A549 treated with Hydrocortisone at 1 μM for 4 hours (cell line): ENCODE data around the gene PARP2. TPM values are rescaled to one million over a fixed set of nuclear protein-coding genes. Genes with fewer than 3 reads are reported as not detected.

Experiments used
- total RNA-seq: library from RNA; stranded (reverse); fragments of 200-300 nt; extraction: Qiagen RNA extraction; gene quantifications from 5 replicates; pipeline ENCODE4 v1.2.3, GENCODE V29; 2022

PARP2 gene, protein sequence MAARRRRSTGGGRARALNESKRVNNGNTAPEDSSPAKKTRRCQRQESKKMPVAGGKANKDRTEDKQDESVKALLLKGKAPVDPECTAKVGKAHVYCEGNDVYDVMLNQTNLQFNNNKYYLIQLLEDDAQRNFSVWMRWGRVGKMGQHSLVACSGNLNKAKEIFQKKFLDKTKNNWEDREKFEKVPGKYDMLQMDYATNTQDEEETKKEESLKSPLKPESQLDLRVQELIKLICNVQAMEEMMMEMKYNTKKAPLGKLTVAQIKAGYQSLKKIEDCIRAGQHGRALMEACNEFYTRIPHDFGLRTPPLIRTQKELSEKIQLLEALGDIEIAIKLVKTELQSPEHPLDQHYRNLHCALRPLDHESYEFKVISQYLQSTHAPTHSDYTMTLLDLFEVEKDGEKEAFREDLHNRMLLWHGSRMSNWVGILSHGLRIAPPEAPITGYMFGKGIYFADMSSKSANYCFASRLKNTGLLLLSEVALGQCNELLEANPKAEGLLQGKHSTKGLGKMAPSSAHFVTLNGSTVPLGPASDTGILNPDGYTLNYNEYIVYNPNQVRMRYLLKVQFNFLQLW
- total RNA-seq, result 17.3 to 24.3 TPM (median 18.7 TPM) in 5 replicates

GRCh38 chr14:20343092-20343861, at the start of gene PARP2:
TSS of gene PARP2 (plus strand) at chr14:20343635. CDS start at chr14:20343642, 7 bp downstream.

GRCh38 chr14:20305265-20306078, 38.0 kb upstream of the PARP2 start, which contains the start of gene TTC5:
TSS of gene TTC5 (minus strand) at chr14:20305951. CDS start at chr14:20305937, 14 bp downstream.

GRCh38 chr14:20332788-20333493, 10.5 kb upstream of the PARP2 start, which contains the start of gene CCNB1IP1:
TSS of gene CCNB1IP1 (minus strand) at chr14:20333279. CDS start at chr14:20316523, 16,756 bp downstream.

Other genes with a start within 250 kb of the PARP2 start
- gene OR4K17, start 232.9 kb upstream of the PARP2 start, total RNA-seq, result not detected in 5 replicates
- gene OR4N5, start 204.8 kb upstream of the PARP2 start, total RNA-seq, result not detected in 5 replicates
- gene OR11G2, start 152.7 kb upstream of the PARP2 start, total RNA-seq, result not detected in 5 replicates
- gene OR11H6, start 119.9 kb upstream of the PARP2 start, total RNA-seq, result not detected in 5 replicates
- not detected in 5 replicates for gene OR11H7, start 114.7 kb upstream of the PARP2 start, total RNA-seq
- not detected in 5 replicates for gene OR11H4, start 104.3 kb upstream of the PARP2 start, total RNA-seq
- gene TTC5, start 37.7 kb upstream of the PARP2 start, total RNA-seq, result 17.3 to 27.1 TPM (median 18.5 TPM) in 5 replicates
- gene CCNB1IP1, start 10.4 kb upstream of the PARP2 start, total RNA-seq, result 37.7 to 46.5 TPM (median 39.4 TPM) in 5 replicates
- gene TEP1, start 69.9 kb downstream of the PARP2 start, total RNA-seq, result 8.2 to 10.7 TPM (median 9.4 TPM) in 5 replicates
- 0.01 TPM in 1 of 5 replicates, not detected in the others for gene KLHL33, start 92.5 kb downstream of the PARP2 start, total RNA-seq
- 24.7 to 28.8 TPM (median 25.7 TPM) in 5 replicates for gene OSGEP, start 111.2 kb downstream of the PARP2 start, total RNA-seq
- gene APEX1, start 111.6 kb downstream of the PARP2 start, total RNA-seq, result 249 to 284 TPM (median 257 TPM) in 5 replicates
- gene PIP4P1, start 117.8 kb downstream of the PARP2 start, total RNA-seq, result 29.0 to 42.3 TPM (median 32.5 TPM) in 5 replicates
- gene PNP, start 125.8 kb downstream of the PARP2 start, total RNA-seq, result 141 to 164 TPM (median 143 TPM) in 5 replicates
- gene RNASE10, start 161.9 kb downstream of the PARP2 start, total RNA-seq, result 0.13 to 0.58 TPM (median 0.34 TPM) in 5 replicates
- gene RNASE9, start 217.4 kb downstream of the PARP2 start, total RNA-seq, result not detected in 5 replicates
- gene RNASE11, start 244.4 kb downstream of the PARP2 start, total RNA-seq, result not detected in 5 replicates
- gene RNASE12, start 247.7 kb downstream of the PARP2 start, total RNA-seq, result not detected in 5 replicates